Measurements from ENCODE around the gene PHETA1. TPM values are rescaled to one million over a fixed set of nuclear protein-coding genes. Genes with fewer than 3 reads are reported as not detected.

Gene PHETA1
- polyA plus RNA-seq, 1 experiment = 3.5 TPM

DNA sequence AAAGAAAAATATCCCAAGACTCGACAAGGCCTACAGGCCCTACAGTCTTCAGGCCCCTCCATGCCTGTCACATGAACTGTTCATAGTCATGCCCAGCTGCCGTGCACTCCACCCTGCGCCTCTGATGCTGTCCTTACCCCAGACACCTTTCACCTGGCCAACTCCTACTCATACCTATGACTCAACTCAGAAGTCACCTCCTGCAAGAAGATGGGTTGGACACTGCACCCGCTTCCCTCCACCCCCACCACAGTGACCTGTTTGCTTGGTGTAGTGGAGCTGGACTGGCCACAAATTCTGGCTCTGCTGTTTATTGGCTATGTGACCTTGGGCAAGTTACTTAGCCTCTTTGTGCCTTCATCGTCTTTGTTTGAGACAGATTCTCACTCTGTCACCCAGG, 56.2 kb downstream of the PHETA1 start:
- H3K27me3 ChIP-seq (ENCODE audit: control insufficient read depth, insufficient read depth, low read length) = peaks cover 6% of the 10 kb centered on the region
- no peak overlapping the region for H3K27ac ChIP-seq (ENCODE audit: low read depth, low read length)
- ChIA-PET CTCF (interaction anchor here (0.7 to 5.0 kb wide), 6 partner anchors 10 to 361 kb away, joined by 3 to 31 read pairs (median 4); no protein-coding TSS in a partner anchor), POLR2A (no interaction called here)
- no peak for DNase-seq (ENCODE audit: low read depth, low spot score)
- peaks cover 6% of the 10 kb centered on the region; the same call in 1 of the 2 replicates for H3K9me3 ChIP-seq (ENCODE audit: control insufficient read depth, insufficient read depth, low read length)
- H3K4me3 ChIP-seq (ENCODE audit: low read depth, low read length) = no peak overlapping the region
- no peak for TF ChIP-seq CTCF (IDR thresholded peaks at IDR 0.05; ENCODE audit: low read depth, low read length)

- DNase-seq (ENCODE audit: low read depth, low spot score) = no peak
- no peak overlapping the region for H3K27ac ChIP-seq (ENCODE audit: low read depth, low read length)
- POLR2A ChIA-PET = no interaction called here
- CTCF ChIA-PET = interaction anchor here (5.0 kb wide), 1 partner anchor 12 kb away, joined by 31 read pairs; no protein-coding TSS in a partner anchor
- peaks cover 4% of the 10 kb centered on the region for H3K27me3 ChIP-seq (ENCODE audit: control insufficient read depth, insufficient read depth, low read length)
- H3K9me3 ChIP-seq (ENCODE audit: control insufficient read depth, insufficient read depth, low read length) = peaks cover 7% of the 10 kb centered on the region
- no peak for TF ChIP-seq CTCF (IDR thresholded peaks at IDR 0.05; ENCODE audit: low read depth, low read length)
- no peak overlapping the region for H3K4me3 ChIP-seq (ENCODE audit: low read depth, low read length)
These were observed 56.9 kb downstream of the PHETA1 start for GRCh38 chr12:111312016-111312415.

DNA sequence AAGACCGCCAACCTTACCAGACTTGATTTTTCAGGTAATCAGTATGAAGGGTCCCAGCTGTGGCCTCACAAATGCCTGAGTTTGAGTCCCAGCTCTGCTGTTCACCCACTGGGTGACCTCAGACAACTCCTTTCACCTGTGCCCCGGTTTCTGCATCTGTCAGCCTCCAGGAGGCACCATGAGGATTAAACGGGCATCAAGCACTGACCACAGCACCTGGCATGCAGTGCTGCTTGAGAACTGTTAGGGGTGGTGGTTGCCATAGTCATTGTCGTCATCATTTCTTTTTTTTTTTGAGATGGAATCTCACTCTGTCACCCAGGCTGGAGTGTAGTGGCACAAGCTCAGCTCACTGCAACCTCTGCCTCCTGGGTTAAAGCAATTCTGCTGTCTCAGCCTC, 57.9 kb downstream of the PHETA1 start:
- POLR2A ChIA-PET = no interaction called here
- peaks cover 4% of the 10 kb centered on the region for H3K27me3 ChIP-seq (ENCODE audit: control insufficient read depth, insufficient read depth, low read length)
- peaks cover 14% of the 10 kb centered on the region for H3K9me3 ChIP-seq (ENCODE audit: control insufficient read depth, insufficient read depth, low read length)
- H3K27ac ChIP-seq (ENCODE audit: low read depth, low read length) = no peak overlapping the region
- no peak overlapping the region for H3K4me3 ChIP-seq (ENCODE audit: low read depth, low read length)
- CTCF ChIA-PET = interaction anchor here (5.0 kb wide), 1 partner anchor 11 kb away, joined by 31 read pairs; no protein-coding TSS in a partner anchor
- no peak for TF ChIP-seq CTCF (IDR thresholded peaks at IDR 0.05; ENCODE audit: low read depth, low read length)
- DNase-seq (ENCODE audit: low read depth, low spot score) = no peak

Small RNAs within 50 kb of the gene (small RNA-seq; reads per million reads assigned to genes)
- not detected for gene RNA5SP373 (ENCODE audit: insufficient read length, low read depth)

Other genes starting within 250 kb of the PHETA1 start
- gene SH2B3, start 36.8 kb upstream of the PHETA1 start, polyA plus RNA-seq (2011; rRNA removed) = 21.6 and 22.6 TPM in 2 replicates
- gene ATXN2, start 230.2 kb upstream of the PHETA1 start, polyA plus RNA-seq (2011; rRNA removed) = 19.1 and 28.4 TPM in 2 replicates

All from AG04450 (cell line).